Ishikawa (cell line): ENCODE data around the gene MED13L.

Experiments
- CEBPB ChIP-seq: IDR thresholded peaks from 2 replicates; pipeline ENCODE4 v1.6.1; 2012
- CREB1 ChIP-seq: IDR thresholded peaks from 2 replicates; pipeline ENCODE4 v1.6.1; 2012; ENCODE audit warnings: low read depth
- EGR1 ChIP-seq: IDR thresholded peaks from 2 replicates; pipeline ENCODE4 v1.6.1; 2012
- EP300 ChIP-seq: IDR thresholded peaks from 2 replicates; pipeline ENCODE4 v1.6.1; 2012; ENCODE audit warnings: borderline replicate concordance
- FOXM1 ChIP-seq: IDR thresholded peaks from 2 replicates; pipeline ENCODE4 v1.6.1; 2012; ENCODE audit warnings: low read depth, borderline replicate concordance
- MAX ChIP-seq: IDR thresholded peaks from 2 replicates; pipeline ENCODE4 v1.6.1; 2012
- NFIC ChIP-seq: IDR thresholded peaks from 2 replicates; pipeline ENCODE4 v1.6.1; 2012
- RAD21 ChIP-seq: IDR thresholded peaks from 2 replicates; pipeline ENCODE4 v1.6.1; 2012; ENCODE audit warnings: low read depth
- REST ChIP-seq: IDR thresholded peaks from 2 replicates; pipeline ENCODE4 v1.6.1; 2012; ENCODE audit warnings: low read depth, mild to moderate bottlenecking
- TAF1 ChIP-seq: IDR thresholded peaks from 2 replicates; pipeline ENCODE4 v1.6.1; 2012; ENCODE audit warnings: low read depth, mild to moderate bottlenecking
- TCF12 ChIP-seq: IDR thresholded peaks from 2 replicates; pipeline ENCODE4 v1.6.1; 2012; ENCODE audit warnings: low read depth
- TEAD4 ChIP-seq: IDR thresholded peaks from 2 replicates; pipeline ENCODE4 v1.6.1; 2012
- USF1 ChIP-seq: IDR thresholded peaks from 2 replicates; pipeline ENCODE4 v1.6.1; 2012
- YY1 ChIP-seq: IDR thresholded peaks from 2 replicates; pipeline ENCODE4 v1.6.1; 2012; ENCODE audit warnings: low read depth
- ZBTB7A ChIP-seq: IDR thresholded peaks from 2 replicates; pipeline ENCODE4 v1.6.1; 2012; ENCODE audit warnings: low read depth

MED13L gene

GRCh38 chr12:116317986-116318575 lies 40.6 kb upstream of the MED13L start:
- TF ChIP-seq TAF1 = 0 out of 2 replicates have a peak, but pooled peaks have one; percentile 12
- peak; percentile 55; the same call in 1 of the 2 replicates for TF ChIP-seq TEAD4
- TF ChIP-seq USF1 = peak; percentile 15; the same call in 1 of the 2 replicates
- no peak for TF ChIP-seq TCF12
- 0 out of 2 replicates have a peak, but pooled peaks have one; percentile 31 for TF ChIP-seq CEBPB
- TF ChIP-seq YY1 = no peak
- no peak for TF ChIP-seq CREB1

- TF ChIP-seq USF1 = no peak
- no peak for TF ChIP-seq EGR1
- no peak for TF ChIP-seq CREB1
- no peak for TF ChIP-seq RAD21
- TF ChIP-seq TCF12 = no peak
- no peak for TF ChIP-seq EP300
- TF ChIP-seq YY1 = no peak
- TF ChIP-seq TEAD4 = no peak
- no peak for TF ChIP-seq REST
- TF ChIP-seq CEBPB = no peak
- no peak for TF ChIP-seq MAX
- TF ChIP-seq TAF1 = no peak
- TF ChIP-seq FOXM1 = no peak
Measured at GRCh38 chr12:116317139-116317538, 39.6 kb upstream of the MED13L start.

GRCh38 chr12:116314477-116314876 lies 37.0 kb upstream of the MED13L start:
- TF ChIP-seq REST = no peak

GRCh38 chr12:116313194-116313927 lies 35.9 kb upstream of the MED13L start:
- TF ChIP-seq YY1 (no peak), REST (no peak), TCF12 (no peak), CEBPB (no peak), FOXM1 (no peak)

GRCh38 chr12:116310082-116310481 lies 32.6 kb upstream of the MED13L start:
- no peak for TF ChIP-seq NFIC
- no peak for TF ChIP-seq YY1
- no peak for TF ChIP-seq TCF12
- no peak for TF ChIP-seq ZBTB7A
- TF ChIP-seq USF1 = no peak
- TF ChIP-seq FOXM1 = no peak
- no peak for TF ChIP-seq EGR1
- no peak for TF ChIP-seq TAF1
- TF ChIP-seq CREB1 = no peak
- TF ChIP-seq CEBPB = no peak
- no peak for TF ChIP-seq RAD21
- TF ChIP-seq EP300 = no peak
- no peak for TF ChIP-seq TEAD4
- no peak for TF ChIP-seq MAX
- no peak for TF ChIP-seq REST
